Fibroblast of skin of left quadriceps (primary cell): Measurements from ENCODE around the gene DCDC1.

Source experiments
- DNase-seq, 2 experiments: peaks; one replicate each; pipeline ENCODE4 v3.0.0-alpha.2; 2013; ENCODE audit warnings: low read depth in 2 of 2

Gene DCDC1

DNA sequence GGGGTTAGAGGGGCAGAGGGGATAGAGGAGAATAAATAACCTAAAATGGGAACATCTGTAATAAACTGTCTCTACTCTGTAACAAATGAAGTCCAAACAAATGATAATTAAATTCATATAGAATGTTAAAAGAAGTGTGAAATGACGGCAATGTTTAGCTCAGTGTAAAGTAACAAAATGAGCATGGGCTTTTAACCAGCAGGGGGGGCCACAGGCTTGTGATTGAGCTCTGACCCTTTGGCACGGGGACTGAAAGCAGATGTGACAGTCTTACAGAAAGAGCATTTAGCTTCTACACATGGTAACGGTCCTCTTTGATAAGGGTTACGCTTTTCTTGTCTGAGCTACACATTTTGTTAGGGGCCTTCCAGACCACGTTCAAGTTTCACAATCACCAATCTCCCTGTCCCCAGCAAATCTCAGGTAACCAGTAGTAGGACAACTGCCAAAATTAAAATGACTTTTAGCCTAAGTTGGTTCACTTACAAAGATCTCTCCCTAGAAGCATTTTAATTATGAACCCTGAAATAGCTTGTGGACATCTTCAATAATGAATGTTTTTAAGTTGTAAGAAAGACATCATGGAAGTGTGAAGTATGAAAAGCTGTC lies 262.5 kb downstream of the DCDC1 start:
- no peak for DNase-seq

GRCh38 chr11:31106326-31106725 lies 263.2 kb downstream of the DCDC1 start:
- no peak for DNase-seq

DNA sequence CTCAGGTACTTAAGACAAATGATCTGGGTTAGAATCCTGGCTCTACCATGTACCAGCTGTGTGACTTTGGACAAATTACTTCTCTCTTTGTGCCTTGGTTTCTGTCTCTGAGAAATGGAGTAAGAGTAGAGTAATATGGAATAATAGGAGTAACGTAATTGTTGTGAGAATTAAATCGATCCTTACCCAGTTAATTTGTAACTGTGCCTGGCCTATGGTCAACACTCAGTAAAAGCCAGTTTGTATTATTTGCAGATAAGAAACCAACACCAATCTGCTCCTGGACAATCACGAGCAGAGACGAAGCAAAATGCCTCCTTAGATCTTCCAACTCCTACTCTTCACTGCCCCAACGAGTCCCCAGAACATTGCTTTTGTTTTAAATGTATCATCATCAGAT lies 266.7 kb downstream of the DCDC1 start:
- DNase-seq: no peak

GRCh38 chr11:31102316-31102715 lies 267.2 kb downstream of the DCDC1 start:
- DNase-seq: no peak

DNA sequence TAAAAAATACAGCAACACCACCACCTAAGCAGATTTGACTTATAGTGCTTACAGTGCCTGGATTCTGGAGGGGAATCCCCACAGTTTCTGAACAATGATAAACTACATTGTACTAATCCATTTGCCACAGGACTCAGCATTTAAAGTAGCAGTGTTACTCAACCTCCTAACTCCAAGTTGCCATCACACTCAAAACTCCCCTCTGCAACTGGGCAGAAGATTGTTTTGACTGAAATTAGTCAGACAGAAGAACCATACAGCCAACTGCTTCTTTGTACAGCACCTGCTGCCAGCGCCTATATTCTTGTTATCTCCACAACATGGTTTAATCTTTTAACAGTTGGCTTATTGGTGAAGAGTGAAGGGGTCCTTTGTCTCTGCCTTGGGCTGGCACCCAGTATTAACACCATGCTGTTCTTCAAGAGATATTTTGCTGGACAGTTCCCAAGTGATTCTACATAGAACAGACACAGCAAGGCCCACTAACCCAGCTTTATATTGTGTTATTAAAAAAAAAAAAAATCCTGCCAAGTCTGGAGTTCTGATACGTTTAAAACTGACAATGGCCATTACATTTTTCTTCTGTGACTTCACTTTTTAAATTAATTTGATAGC lies 273.2 kb downstream of the DCDC1 start:
- DNase-seq: no peak

GRCh38 chr11:31092638-31093037 lies 276.9 kb downstream of the DCDC1 start:
- DNase-seq: no peak

- DNase-seq: no peak
Observed at GRCh38 chr11:31089117-31089516, 280.4 kb downstream of the DCDC1 start.

DNA sequence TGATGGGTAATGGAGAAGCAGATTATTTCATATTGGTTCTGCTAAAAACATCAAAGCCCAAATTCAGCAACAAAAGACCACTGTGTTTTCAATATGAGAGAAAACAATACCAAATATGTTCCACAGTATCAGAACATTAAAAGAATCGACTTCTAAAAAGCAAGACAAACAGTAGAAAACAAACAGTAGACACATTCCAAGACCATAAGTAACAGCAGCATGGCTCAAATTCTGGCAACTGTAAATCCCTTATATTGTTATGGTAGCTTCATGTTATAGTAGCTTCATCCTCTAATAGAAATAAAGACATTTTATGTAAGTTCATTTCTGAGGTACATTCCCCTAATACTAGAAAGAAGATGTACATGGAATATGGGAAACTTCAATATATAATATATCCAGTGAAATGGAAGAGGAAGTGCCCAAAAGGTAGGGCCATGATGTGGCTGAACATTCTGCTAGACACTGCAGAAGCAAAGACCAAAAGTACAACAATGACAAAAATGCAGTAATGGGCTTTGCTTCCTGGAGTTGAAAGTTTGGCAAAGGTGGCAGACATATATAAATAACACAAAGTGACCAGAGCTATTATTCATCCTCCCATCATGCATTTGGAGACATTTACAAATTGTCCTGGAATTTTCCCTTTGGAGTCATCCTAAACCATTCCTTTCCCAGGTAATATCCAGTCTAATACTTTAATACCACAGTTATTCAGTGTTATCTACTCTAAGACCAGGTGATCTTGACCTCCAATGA lies 299.9 kb downstream of the DCDC1 start:
- DNase-seq: no peak

- no peak for DNase-seq
Observed at GRCh38 chr11:31060880-31061279, 308.7 kb downstream of the DCDC1 start.

GRCh38 chr11:31059529-31059928 lies 310.0 kb downstream of the DCDC1 start:
- no peak for DNase-seq

DNA sequence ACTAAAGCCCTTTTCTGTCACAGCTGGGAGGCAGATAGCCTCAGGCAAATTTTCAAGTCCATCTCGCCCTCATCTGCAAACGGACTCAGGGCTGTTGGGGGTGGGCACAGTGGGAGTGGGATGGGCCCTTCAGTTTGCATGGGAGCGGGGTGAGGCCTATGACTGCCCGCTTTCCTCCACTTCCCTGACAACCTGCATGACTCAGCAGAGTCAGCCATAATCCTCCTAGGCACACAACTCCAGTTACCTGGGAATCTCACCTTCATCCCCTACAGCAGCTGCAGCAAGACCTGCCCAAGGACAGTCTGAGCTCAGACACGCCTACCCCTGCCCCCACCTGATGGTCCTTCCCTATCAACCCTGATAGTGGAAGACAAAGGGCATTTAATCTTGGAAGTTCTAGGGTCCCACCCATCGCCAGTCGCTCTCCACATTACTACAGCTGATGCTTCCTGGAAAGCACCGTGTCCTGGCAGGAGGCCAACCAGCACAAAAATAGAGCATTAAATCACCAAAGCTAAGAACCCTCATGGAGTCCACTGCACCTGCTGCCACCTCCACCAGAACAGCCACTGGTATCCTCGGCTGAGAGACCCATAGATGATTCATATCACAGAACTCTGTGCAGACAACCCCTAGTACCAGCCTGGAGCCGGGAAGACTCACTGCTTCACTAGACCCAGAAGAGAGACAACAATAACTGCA lies 319.3 kb downstream of the DCDC1 start:
- DNase-seq: no peak

DNA sequence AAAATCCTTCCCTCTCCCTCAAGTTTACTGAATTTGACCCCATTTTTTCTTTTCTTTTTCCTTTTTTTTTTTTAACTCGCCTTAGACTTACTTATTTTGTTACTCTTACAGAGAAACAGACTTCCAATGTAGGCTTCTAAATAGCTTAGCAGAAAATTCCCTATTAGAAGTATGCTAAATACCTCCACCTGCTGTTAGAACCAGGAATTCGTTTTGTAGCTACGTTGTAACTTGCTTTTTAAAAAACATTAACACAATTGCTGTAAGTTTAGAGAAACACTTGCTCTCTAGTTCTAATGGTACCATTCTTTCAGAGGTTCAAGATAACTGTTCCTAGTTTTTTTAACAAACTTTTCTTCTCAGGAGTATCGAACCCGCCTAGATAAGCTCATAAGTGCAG lies 324.2 kb downstream of the DCDC1 start:
- no peak for DNase-seq

GRCh38 chr11:31030138-31030792 lies 339.3 kb downstream of the DCDC1 start:
- no peak for DNase-seq

DNA sequence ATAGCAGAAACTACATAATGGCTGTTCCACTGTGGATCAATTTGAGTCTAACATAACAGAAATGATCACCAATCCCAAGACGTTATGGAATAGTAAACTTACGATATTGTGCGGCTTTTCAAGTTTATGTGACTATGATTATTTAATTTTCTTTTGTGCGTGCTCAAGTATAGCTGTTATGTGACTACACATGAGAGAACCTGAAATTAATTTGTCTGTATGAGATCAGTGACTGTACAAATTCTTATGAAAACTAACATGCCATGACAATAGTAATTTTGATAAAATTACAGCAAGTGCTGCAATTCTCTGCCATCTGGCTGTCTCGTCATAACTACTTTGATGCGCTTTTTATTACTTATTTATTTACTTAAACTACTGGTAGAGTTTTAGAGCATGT lies 343.2 kb downstream of the DCDC1 start:
- DNase-seq: no peak

DNA sequence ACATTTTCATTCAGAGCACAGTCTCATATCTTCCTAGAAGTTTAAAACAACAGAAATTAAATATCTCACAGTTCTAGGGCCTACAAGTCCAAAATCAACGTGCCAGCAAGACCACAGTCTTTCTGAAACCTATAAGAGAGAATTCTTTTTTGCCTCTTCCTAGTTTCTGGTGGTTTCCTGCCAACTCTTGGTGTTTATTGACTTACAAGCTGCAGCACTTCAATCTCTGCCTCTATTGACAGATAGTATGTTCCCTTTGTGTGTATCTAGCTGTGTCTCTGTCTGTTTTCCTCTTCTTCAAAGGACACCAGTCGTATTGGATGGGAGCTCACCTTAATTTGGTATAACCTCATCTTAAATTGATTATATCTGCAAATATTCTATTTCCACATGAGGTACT lies 347.5 kb downstream of the DCDC1 start:
- DNase-seq: no peak

- DNase-seq: no peak
Observed at GRCh38 chr11:31019786-31020185, 349.8 kb downstream of the DCDC1 start.

DNA sequence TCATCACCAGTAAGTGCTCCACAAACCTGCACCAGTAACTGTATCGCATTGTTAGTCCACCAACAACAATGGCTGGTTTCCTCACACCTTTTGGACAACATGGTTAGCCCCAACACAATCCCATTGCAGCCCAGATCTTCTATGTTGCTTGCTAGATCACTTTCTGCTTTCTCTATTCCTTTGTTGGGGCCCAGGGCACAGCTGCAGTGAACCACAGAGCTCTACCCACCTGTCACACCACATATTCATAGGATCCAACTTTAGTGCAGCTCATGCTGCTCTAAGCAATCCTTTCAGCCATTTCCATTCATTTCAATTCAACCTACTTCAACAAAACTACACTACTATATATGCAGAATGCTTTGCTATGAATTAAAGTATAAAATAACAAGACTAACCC lies 364.3 kb downstream of the DCDC1 start:
- no peak for DNase-seq

DNA sequence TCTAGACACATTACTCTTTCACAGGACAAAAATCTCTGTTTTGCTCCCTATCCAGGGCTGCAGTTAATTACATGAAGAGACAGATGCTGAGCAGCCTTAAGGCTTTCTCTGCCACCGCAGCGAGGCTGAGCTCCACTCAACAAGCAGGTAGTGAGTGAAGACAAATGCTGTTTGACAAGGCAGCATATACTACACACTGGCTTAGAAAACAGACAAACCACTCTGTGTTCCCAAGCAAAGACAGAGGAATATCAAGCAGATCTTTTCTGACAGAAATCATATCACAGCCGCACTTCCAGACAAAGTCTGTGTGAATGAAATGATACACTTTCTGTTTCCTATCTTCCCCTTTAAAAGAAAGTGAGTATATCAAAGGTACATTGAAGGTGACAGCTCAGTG lies 368.1 kb downstream of the DCDC1 start:
- DNase-seq: no peak

- no peak for DNase-seq
Observed at GRCh38 chr11:31000381-31000780, 369.2 kb downstream of the DCDC1 start.

- no peak for DNase-seq
Observed at GRCh38 chr11:30992513-30992849, 377.1 kb downstream of the DCDC1 start.

DNA sequence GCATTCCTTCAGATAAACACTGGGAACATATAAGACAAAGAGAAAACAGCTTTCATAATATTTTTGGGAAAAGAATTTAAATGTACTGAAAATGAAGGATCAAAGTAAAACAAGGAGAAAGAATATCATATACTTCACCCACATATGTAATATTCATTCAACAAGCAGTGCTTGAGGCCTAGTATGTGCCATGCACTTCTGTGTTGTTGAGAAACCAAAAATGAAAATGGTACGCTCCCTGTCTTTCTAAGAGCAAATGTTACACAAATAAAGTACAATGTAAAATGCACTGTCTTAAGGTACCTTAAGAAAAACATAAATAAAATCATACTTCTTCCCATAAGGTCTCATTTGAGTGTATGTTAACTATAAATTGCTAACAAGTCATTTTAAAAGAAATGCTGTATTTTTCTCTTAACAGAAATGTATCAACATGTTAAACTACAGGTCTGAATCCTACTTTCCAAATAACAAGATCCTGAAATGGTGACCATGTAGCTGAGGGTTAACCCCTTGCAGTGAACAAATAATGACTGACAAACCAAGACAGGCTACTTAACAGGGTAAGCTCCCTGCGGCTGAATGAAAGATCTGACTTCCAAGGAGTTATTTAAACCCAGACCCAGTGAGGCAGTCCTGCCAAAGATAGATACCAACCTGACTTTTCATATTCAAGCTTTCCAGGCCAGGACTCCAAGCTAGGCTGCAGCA lies 377.6 kb downstream of the DCDC1 start:
- no peak for DNase-seq

- no peak for DNase-seq
Observed at GRCh38 chr11:30991376-30991775, 378.2 kb downstream of the DCDC1 start.
